ENCODE data around the gene GPC6. TPM values are rescaled to one million over a fixed set of nuclear protein-coding genes. Genes with fewer than 3 reads are reported as not detected.

Gene GPC6
- total RNA-seq, 1 donor from 2014 or later: 16.1 TPM

- Mint-ChIP-seq H3K36me3 (ENCODE audit: low read depth, unreplicated experiment) (no peaks in the 10 kb centered on the region), H3K4me1 (ENCODE audit: unreplicated experiment) (no peaks in the 10 kb centered on the region), H3K27ac (ENCODE audit: unreplicated experiment) (no peak overlapping the region), H3K27me3 (ENCODE audit: unreplicated experiment) (no peaks in the 10 kb centered on the region), H3K4me3 (ENCODE audit: unreplicated experiment) (no peak overlapping the region), H3K9me3 (ENCODE audit: unreplicated experiment) (no peaks in the 10 kb centered on the region)
- no peak for TF ChIP-seq CTCF (IDR thresholded peaks at IDR 0.05; ENCODE audit: unreplicated experiment)
- no peak for DNase-seq (ENCODE audit: low spot score)
These were observed 1000.8 kb downstream of the GPC6 start for GRCh38 chr13:94227255-94227879.

GRCh38 chr13:94228763-94229162 is 1002.2 kb downstream of the GPC6 start:
- no peak for DNase-seq (ENCODE audit: low spot score)
- Mint-ChIP-seq H3K4me1 (ENCODE audit: unreplicated experiment) (peaks cover 2% of the 10 kb centered on the region), H3K9me3 (ENCODE audit: unreplicated experiment) (no peaks in the 10 kb centered on the region), H3K27me3 (ENCODE audit: unreplicated experiment) (no peaks in the 10 kb centered on the region), H3K36me3 (ENCODE audit: low read depth, unreplicated experiment) (no peaks in the 10 kb centered on the region), H3K4me3 (ENCODE audit: unreplicated experiment) (no peak overlapping the region), H3K27ac (ENCODE audit: unreplicated experiment) (no peak overlapping the region)
- TF ChIP-seq CTCF (IDR thresholded peaks at IDR 0.05; ENCODE audit: unreplicated experiment): no peak

GRCh38 chr13:94232161-94232950 is 1005.7 kb downstream of the GPC6 start:
- no peaks in the 10 kb centered on the region for H3K27me3 Mint-ChIP-seq (ENCODE audit: unreplicated experiment)
- TF ChIP-seq CTCF (IDR thresholded peaks at IDR 0.05; ENCODE audit: unreplicated experiment): no peak
- no peak overlapping the region for H3K27ac Mint-ChIP-seq (ENCODE audit: unreplicated experiment)
- H3K9me3 Mint-ChIP-seq (ENCODE audit: unreplicated experiment): no peaks in the 10 kb centered on the region
- peaks cover 20% of the 10 kb centered on the region for H3K4me1 Mint-ChIP-seq (ENCODE audit: unreplicated experiment)
- H3K36me3 Mint-ChIP-seq (ENCODE audit: low read depth, unreplicated experiment): no peaks in the 10 kb centered on the region
- DNase-seq (ENCODE audit: low spot score): no peak
- H3K4me3 Mint-ChIP-seq (ENCODE audit: unreplicated experiment): no peak overlapping the region

GRCh38 chr13:94232956-94233355 is 1006.3 kb downstream of the GPC6 start:
- H3K36me3 Mint-ChIP-seq (ENCODE audit: low read depth, unreplicated experiment): no peaks in the 10 kb centered on the region
- peaks cover 23% of the 10 kb centered on the region for H3K4me1 Mint-ChIP-seq (ENCODE audit: unreplicated experiment)
- no peak for TF ChIP-seq CTCF (IDR thresholded peaks at IDR 0.05; ENCODE audit: unreplicated experiment)
- no peak for DNase-seq (ENCODE audit: low spot score)
- H3K9me3 Mint-ChIP-seq (ENCODE audit: unreplicated experiment): no peaks in the 10 kb centered on the region
- H3K4me3 Mint-ChIP-seq (ENCODE audit: unreplicated experiment): no peak overlapping the region
- no peaks in the 10 kb centered on the region for H3K27me3 Mint-ChIP-seq (ENCODE audit: unreplicated experiment)
- no peak overlapping the region for H3K27ac Mint-ChIP-seq (ENCODE audit: unreplicated experiment)

- H3K4me1 Mint-ChIP-seq (ENCODE audit: unreplicated experiment): peaks cover 23% of the 10 kb centered on the region
- H3K27ac Mint-ChIP-seq (ENCODE audit: unreplicated experiment): no peak overlapping the region
- no peak for DNase-seq (ENCODE audit: low spot score)
- H3K4me3 Mint-ChIP-seq (ENCODE audit: unreplicated experiment): no peak overlapping the region
- H3K9me3 Mint-ChIP-seq (ENCODE audit: unreplicated experiment): no peaks in the 10 kb centered on the region
- TF ChIP-seq CTCF (IDR thresholded peaks at IDR 0.05; ENCODE audit: unreplicated experiment): no peak
- H3K36me3 Mint-ChIP-seq (ENCODE audit: low read depth, unreplicated experiment): no peaks in the 10 kb centered on the region
- H3K27me3 Mint-ChIP-seq (ENCODE audit: unreplicated experiment): no peaks in the 10 kb centered on the region
These were observed 1006.8 kb downstream of the GPC6 start for GRCh38 chr13:94233401-94233800.

Data from endothelial cell (in vitro differentiated cells).